22Rv1 (cell line): Measurements from ENCODE around the gene RASGRF1.

Source experiments
- CTCF ChIP-seq: fragments of 450-650 bp; IDR thresholded peaks from 2 replicates; pipeline ENCODE4 v1.5.1; 2017; ENCODE audit warnings: mild to moderate bottlenecking
- ZFX ChIP-seq: fragments of 450-650 bp; IDR thresholded peaks from 2 replicates; pipeline ENCODE4 v1.6.1; 2017; ENCODE audit warnings: antibody characterized with exemption, borderline replicate concordance

GRCh38 chr15:79090487-79091203 lies at the start of gene RASGRF1:
- TF ChIP-seq CTCF (no peak), ZFX (no peak)
